GM12801 (cell line): ENCODE measurements around the gene TNRC18.

Experiments used
- CTCF ChIP-seq: IDR thresholded peaks from one replicate; pipeline ENCODE4 v1.5.1; 2011; ENCODE audit warnings: control low read depth; ENCODE audit not compliant: insufficient read length; ENCODE audit errors: extremely low read depth

Gene TNRC18

DNA sequence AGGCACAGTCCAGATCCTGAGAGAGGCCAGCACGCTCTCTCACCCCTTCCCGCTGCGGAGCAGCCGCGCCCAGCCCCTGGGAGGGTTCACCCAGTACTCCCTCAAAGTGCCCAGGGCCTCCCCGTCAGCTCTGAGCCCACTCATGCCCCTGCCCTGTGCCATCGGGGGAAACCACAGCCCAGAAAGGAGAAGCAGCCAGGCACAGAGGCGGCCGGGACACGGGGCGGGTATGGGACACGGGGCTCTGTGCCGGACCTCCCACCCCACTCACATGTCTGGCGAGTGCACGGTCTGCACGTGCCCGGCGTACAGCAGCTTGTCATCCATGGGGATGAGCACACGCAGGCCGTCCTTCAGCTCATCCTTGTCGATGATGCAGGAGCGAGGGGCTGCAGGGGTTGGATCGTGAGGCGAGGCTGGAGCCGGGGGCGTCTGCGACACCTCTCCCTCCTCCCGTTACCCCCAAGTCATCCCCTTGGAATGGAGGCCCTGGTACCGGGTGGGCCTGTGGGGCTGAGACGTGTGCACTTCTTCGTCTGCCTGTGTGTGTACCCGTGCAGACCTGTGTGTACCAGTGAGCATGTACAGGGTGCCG is 102.7 kb downstream of the TNRC18 start:
- no peak for TF ChIP-seq CTCF

DNA sequence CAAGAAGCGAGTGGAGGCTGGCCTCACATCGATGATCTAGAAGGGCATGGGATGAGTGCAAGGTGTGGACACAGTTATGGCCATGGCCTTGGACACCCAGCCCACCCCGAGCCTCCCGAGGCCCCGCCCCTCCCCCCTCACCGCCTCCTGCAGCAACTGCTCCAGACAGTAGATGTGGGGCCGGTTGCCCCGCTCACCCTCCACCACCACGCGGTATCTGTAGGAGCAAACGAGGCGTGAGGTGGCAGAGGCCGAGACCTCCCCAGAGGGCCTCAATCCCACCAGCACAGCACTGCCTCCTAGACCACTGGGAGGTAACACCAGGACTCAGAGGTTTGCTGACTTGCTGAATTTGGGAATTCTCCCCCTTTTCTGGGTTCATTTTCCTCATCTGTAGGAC is 103.2 kb downstream of the TNRC18 start:
- no peak for TF ChIP-seq CTCF

GRCh38 chr7:5315761-5316160 is 107.9 kb downstream of the TNRC18 start:
- no peak for TF ChIP-seq CTCF

- no peak for TF ChIP-seq CTCF
Measured at GRCh38 chr7:5314864-5315263, 108.8 kb downstream of the TNRC18 start.

DNA sequence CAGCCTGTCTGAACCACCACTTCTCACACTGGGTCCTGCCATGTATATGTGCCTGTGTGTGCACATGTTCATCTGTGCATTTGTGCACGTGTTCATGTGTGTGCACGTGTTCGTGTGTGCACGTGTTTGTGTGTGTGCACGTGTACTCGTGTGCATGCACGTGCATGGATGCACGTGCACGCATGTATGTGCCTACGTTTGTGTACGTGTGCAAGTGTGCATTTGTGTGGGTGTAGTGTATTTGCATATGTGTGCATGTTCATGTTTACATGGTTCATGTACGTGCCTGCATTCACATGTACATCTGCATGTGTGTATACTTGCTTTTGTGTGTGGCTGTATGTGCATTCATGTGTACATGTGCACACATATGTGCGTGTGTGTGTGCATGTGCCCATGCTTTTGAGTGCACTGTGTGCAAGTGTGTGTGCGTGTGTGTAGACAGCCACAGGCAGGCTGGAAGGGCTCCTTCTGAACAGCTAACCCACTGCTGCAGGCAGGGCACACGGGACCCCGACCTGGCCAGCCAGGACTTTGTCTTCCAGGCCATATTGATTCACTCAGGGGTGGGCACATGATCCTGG is 112.7 kb downstream of the TNRC18 start:
- TF ChIP-seq CTCF, result no peak

DNA sequence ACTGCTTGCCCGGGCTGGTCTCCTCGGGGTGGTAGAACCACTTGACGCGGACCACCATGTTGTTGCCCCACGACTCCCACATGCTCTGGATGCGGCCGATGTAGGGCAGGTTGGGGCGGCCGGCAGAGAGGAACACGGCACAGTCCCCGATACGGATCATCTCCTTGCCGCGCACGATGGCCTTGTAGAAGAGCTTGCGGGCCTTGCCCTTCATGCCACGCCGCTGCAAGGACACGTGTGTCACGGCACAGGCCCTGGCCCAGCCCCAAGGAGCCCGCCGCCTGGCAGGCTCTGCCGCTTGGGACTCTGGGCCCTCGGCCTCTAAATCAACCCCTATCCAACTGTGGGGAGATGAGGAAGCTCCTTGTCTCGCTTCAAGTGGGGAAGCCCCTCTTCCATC is 114.5 kb downstream of the TNRC18 start:
- TF ChIP-seq CTCF, result no peak

DNA sequence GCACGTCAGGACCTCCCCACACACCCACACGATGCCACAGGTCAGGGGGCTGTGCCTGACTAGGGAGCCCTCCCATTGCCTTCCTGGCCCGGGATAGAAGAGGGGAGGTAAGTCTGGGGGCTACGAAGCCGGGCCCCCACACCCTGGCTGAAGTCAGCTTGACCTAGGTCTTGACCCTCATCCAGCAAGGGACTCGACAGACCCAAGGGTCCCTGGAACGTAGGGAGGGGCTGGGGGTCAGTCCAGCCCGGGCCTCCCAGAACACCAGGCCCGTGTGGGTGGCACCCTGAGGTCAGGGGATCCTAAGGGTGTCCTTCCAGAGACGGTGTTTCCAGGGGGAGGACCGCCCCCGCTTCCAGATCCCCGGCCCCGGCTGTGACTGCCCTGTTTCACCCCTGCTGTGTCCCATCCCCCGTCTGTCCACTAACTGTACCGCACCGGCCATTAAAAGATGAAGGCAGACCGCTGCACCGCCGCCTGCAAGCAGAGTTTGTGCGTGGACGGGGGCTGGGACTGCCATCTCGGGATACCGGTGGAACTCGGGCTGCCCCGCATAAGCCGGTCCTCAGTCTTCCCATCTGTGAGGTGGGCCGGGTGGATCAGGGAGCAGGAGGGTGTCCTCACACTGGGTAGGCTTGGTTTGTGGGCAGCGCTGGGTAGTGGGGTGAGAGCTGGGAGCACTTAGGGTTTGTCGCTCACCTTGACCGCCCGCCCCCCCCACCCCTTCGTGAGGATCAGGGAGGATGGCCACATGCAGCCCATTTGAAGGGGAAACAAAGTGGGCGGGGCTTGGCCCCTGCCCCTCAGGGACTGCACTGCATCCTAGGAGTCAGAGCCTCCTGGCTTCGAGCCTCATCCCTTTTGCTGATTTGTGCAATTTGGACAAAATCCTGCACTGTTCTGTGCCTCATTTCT is 119.8 kb downstream of the TNRC18 start:
- TF ChIP-seq CTCF, result no peak
